Stimulated activated effector memory CD8-positive, alpha-beta T cell treated with anti-CD3 and anti-CD28 coated beads, Interleukin-12 subunit alpha, Interleukin-12 subunit beta, amount 100 ng/mL, for 72 hours (primary cell): ENCODE data around the gene PARS2.

Source experiments
- ATAC-seq: fragments of 150-1000 bp; cut with Tn5 transposase; 2 replicates; pipeline ENCODE4 v1.10.0; 2021
- DNase-seq, 2 donors: peaks; one replicate each; pipeline ENCODE4 v3.0.0; 2021 to 2022; ENCODE audit warnings: low spot score in 2 of 2
- H3K27ac Mint-ChIP-seq: one replicate; pipeline ENCODE4 v1.8.0; 2022; ENCODE audit warnings: mild to moderate bottlenecking, mixed read lengths
- H3K36me3 Mint-ChIP-seq: one replicate; pipeline ENCODE4 v1.8.0; 2022; ENCODE audit warnings: mild to moderate bottlenecking, mixed read lengths
- H3K4me1 Mint-ChIP-seq: one replicate; pipeline ENCODE4 v1.8.0; 2022; ENCODE audit warnings: mixed read lengths
- H3K4me3 Mint-ChIP-seq: one replicate; pipeline ENCODE4 v1.8.0; 2022; ENCODE audit warnings: mild to moderate bottlenecking, mixed read lengths
- H3K9me3 Mint-ChIP-seq: one replicate; pipeline ENCODE4 v1.8.0; 2022; ENCODE audit warnings: mixed read lengths

Gene PARS2

GRCh38 chr1:54804471-54805132 lies 40.3 kb upstream of the PARS2 start:
- peak overlapping the region; percentile 38 for H3K4me3 Mint-ChIP-seq
- H3K9me3 Mint-ChIP-seq, result no peaks in the 10 kb centered on the region
- DNase-seq (no peak), ATAC-seq (peak; percentile 69)
- H3K36me3 Mint-ChIP-seq, result no peaks in the 10 kb centered on the region
- peak overlapping the region; percentile 43 for H3K27ac Mint-ChIP-seq
- peaks cover 76% of the 10 kb centered on the region for H3K4me1 Mint-ChIP-seq

GRCh38 chr1:54803761-54804470 lies 39.6 kb upstream of the PARS2 start:
- Mint-ChIP-seq H3K4me1 (peaks cover 80% of the 10 kb centered on the region), H3K27ac (peak overlapping the region; percentile 43), H3K9me3 (no peaks in the 10 kb centered on the region), H3K36me3 (peaks cover 6% of the 10 kb centered on the region), H3K4me3 (peak overlapping the region; percentile 38)
- no peak for DNase-seq
- ATAC-seq, result no peak

- Mint-ChIP-seq H3K36me3 (peaks cover 6% of the 10 kb centered on the region), H3K4me1 (peaks cover 80% of the 10 kb centered on the region), H3K4me3 (peak within 1 kb of the TSS; percentile 82), H3K27ac (peak within 1 kb of the TSS; percentile 99), H3K9me3 (no peaks in the 10 kb centered on the region)
- ATAC-seq (peak; percentile 68), DNase-seq (peak; percentile 53 to 86)
These were observed 36.8 kb upstream of the PARS2 start, which contains the start of gene TTC22 for GRCh38 chr1:54800899-54801759. Gene TTC22 (minus strand): TSS chr1:54801323. CDS start chr1:54801163, 160 bp downstream.

GRCh38 chr1:54800041-54800898 lies 35.9 kb upstream of the PARS2 start:
- Mint-ChIP-seq H3K4me3 (peak overlapping the region; percentile 82), H3K4me1 (peaks cover 84% of the 10 kb centered on the region)
- DNase-seq, result no peak

GRCh38 chr1:54798769-54799641 lies 34.7 kb upstream of the PARS2 start:
- Mint-ChIP-seq H3K9me3 (no peaks in the 10 kb centered on the region), H3K27ac (peak overlapping the region; percentile 99), H3K4me3 (peak overlapping the region; percentile 82), H3K36me3 (peaks cover 6% of the 10 kb centered on the region), H3K4me1 (peaks cover 84% of the 10 kb centered on the region)
- peak; percentile 36 to 86 for DNase-seq
- ATAC-seq, result peak; percentile 82

More at GRCh38 chr1:54800041-54800898, 35.9 kb upstream of the PARS2 start:
- no peak for ATAC-seq
- no peaks in the 10 kb centered on the region for H3K9me3 Mint-ChIP-seq
- peaks cover 6% of the 10 kb centered on the region for H3K36me3 Mint-ChIP-seq
- H3K27ac Mint-ChIP-seq, result peak overlapping the region; percentile 99

GRCh38 chr1:54798206-54798605 lies 33.9 kb upstream of the PARS2 start:
- DNase-seq, result no peak
- ATAC-seq, result no peak
- Mint-ChIP-seq H3K9me3 (no peaks in the 10 kb centered on the region), H3K27ac (peak overlapping the region; percentile 99), H3K4me3 (peak overlapping the region; percentile 82), H3K4me1 (peaks cover 77% of the 10 kb centered on the region), H3K36me3 (peaks cover 6% of the 10 kb centered on the region)

- H3K9me3 Mint-ChIP-seq, result no peaks in the 10 kb centered on the region
- DNase-seq (no peak), ATAC-seq (no peak)
- no peak overlapping the region for H3K4me3 Mint-ChIP-seq
- peak overlapping the region; percentile 99 for H3K27ac Mint-ChIP-seq
- H3K36me3 Mint-ChIP-seq, result peaks cover 6% of the 10 kb centered on the region
- H3K4me1 Mint-ChIP-seq, result peaks cover 74% of the 10 kb centered on the region
These were observed 32.6 kb upstream of the PARS2 start for GRCh38 chr1:54796902-54797301.

GRCh38 chr1:54795841-54796468 lies 31.6 kb upstream of the PARS2 start:
- Mint-ChIP-seq H3K9me3 (no peaks in the 10 kb centered on the region), H3K4me3 (no peak overlapping the region), H3K27ac (peak overlapping the region; percentile 80), H3K4me1 (peaks cover 67% of the 10 kb centered on the region), H3K36me3 (peaks cover 6% of the 10 kb centered on the region)
- ATAC-seq (no peak), DNase-seq (no peak)

GRCh38 chr1:54795356-54795665 lies 31.0 kb upstream of the PARS2 start:
- peak overlapping the region; percentile 80 for H3K27ac Mint-ChIP-seq
- no peak for ATAC-seq
- DNase-seq, result no peak
- H3K9me3 Mint-ChIP-seq, result no peaks in the 10 kb centered on the region
- peaks cover 71% of the 10 kb centered on the region for H3K4me1 Mint-ChIP-seq
- H3K36me3 Mint-ChIP-seq, result peaks cover 6% of the 10 kb centered on the region
- H3K4me3 Mint-ChIP-seq, result no peak overlapping the region

GRCh38 chr1:54794451-54795355 lies 30.4 kb upstream of the PARS2 start:
- Mint-ChIP-seq H3K27ac (peak overlapping the region; percentile 80), H3K4me1 (peaks cover 71% of the 10 kb centered on the region), H3K4me3 (no peak overlapping the region), H3K36me3 (peaks cover 6% of the 10 kb centered on the region), H3K9me3 (no peaks in the 10 kb centered on the region)
- no peak for ATAC-seq
- DNase-seq, result no peak

- H3K9me3 Mint-ChIP-seq, result no peaks in the 10 kb centered on the region
- peaks cover 67% of the 10 kb centered on the region for H3K4me1 Mint-ChIP-seq
- no peak overlapping the region for H3K27ac Mint-ChIP-seq
- ATAC-seq, result no peak
- H3K4me3 Mint-ChIP-seq, result no peak overlapping the region
- no peaks in the 10 kb centered on the region for H3K36me3 Mint-ChIP-seq
- no peak for DNase-seq
These were observed 28.5 kb upstream of the PARS2 start for GRCh38 chr1:54792686-54793282.

GRCh38 chr1:54791880-54792522 lies 27.7 kb upstream of the PARS2 start:
- DNase-seq (peak in 1 of 2 donors; percentile 83), ATAC-seq (no peak)
- peak overlapping the region; percentile 94 for H3K27ac Mint-ChIP-seq
- no peaks in the 10 kb centered on the region for H3K9me3 Mint-ChIP-seq
- no peaks in the 10 kb centered on the region for H3K36me3 Mint-ChIP-seq
- no peak overlapping the region for H3K4me3 Mint-ChIP-seq
- peaks cover 59% of the 10 kb centered on the region for H3K4me1 Mint-ChIP-seq
